GM12878 (cell line): Measurements from ENCODE around the gene SSBP2. TPM values are rescaled to one million over a fixed set of nuclear protein-coding genes. Genes with fewer than 3 reads are reported as not detected.

Experiments used
- ATAC-seq: fragments of 200-7000 bp; cut with Tn5 transposase; 3 replicates; pipeline ENCODE4 v1.9.1; 2020; ENCODE audit warnings: mild to moderate bottlenecking, moderate library complexity
- BruUV-seq: library from RNA; stranded (reverse); fragments of 400-500 nt; replicated peaks from 2 replicates; lab custom pipeline; 2021; lab: Mats Ljungman, UMichigan
- CTCF ChIA-PET: fragments of 300-600 bp; sonication (Branson Sonifier 250); formaldehyde crosslinking; extraction: SDS; loops from one replicate; lab custom pipeline; 2021; ENCODE audit warnings: inconsistent platforms; lab: Yijun Ruan, JAX
- POLR2A ChIA-PET: fragments of 350-600 bp; formaldehyde crosslinking; extraction: SDS; loops from one replicate; lab custom pipeline; 2021; ENCODE audit warnings: inconsistent platforms; lab: Charles Lee
- RAD21 ChIA-PET: fragments of 300-600 bp; sonication (Branson Sonifier 250); formaldehyde crosslinking; loops from one replicate; lab custom pipeline; 2023; ENCODE audit warnings: antibody characterized with exemption; ENCODE audit not compliant: unreplicated experiment; lab: Charles Lee
- SMC1A ChIA-PET: fragments of 300-600 bp; sonication (Branson Sonifier 250); formaldehyde crosslinking; loops from one replicate; lab custom pipeline; 2023; ENCODE audit not compliant: unreplicated experiment, uncharacterized antibody; lab: Charles Lee
- DNase-seq: peaks from one replicate; pipeline ENCODE4 v3.0.0-alpha.2; 2011; ENCODE audit warnings: low read depth, low spot score
- FAIRE-seq: peaks from 3 replicates; lab custom pipeline; 2011; peaks lifted over from hg19 to GRCh38; lab: Jason Lieb, UNC
- H2AFZ ChIP-seq: 2 replicates; pipeline ENCODE4 v1.6.0; 2011; ENCODE audit warnings: low read depth, low read length, control low read depth; ENCODE audit not compliant: control insufficient read depth
- H3K27ac ChIP-seq: 2 replicates; pipeline ENCODE4 v1.5.1; 2011; ENCODE audit warnings: control low read depth; ENCODE audit not compliant: control insufficient read depth, insufficient read depth
- H3K27me3 ChIP-seq, 2 experiments: replicated peaks in 1 of 2; 2 replicates each; pipeline versions ENCODE4 v1.6.0 to v1.6.1; 2011; ENCODE audit warnings: low read length in 1 of 2; ENCODE audit not compliant: control insufficient read depth in 2 of 2, insufficient read depth in 2 of 2
- H3K36me3 ChIP-seq, 2 experiments: 2 replicates each; pipeline ENCODE4 v1.5.1; 2011; ENCODE audit warnings: low read length in 1 of 2; ENCODE audit not compliant: control insufficient read depth in 2 of 2, insufficient read depth in 2 of 2
- H3K4me1 ChIP-seq: 2 replicates; pipeline ENCODE4 v1.6.1; 2011; ENCODE audit warnings: mild to moderate bottlenecking, low read length, moderate library complexity, mixed read lengths; ENCODE audit not compliant: control insufficient read depth, insufficient read depth
- H3K4me2 ChIP-seq: 2 replicates; pipeline ENCODE4 v1.6.0; 2011; ENCODE audit warnings: control low read depth; ENCODE audit not compliant: control insufficient read depth, insufficient read depth
- H3K4me3 ChIP-seq: fragments of 200-600 bp; sonication (generic); 2 replicates; pipeline ENCODE4 v1.5.1; 2016
- H3K79me2 ChIP-seq: 2 replicates; pipeline ENCODE4 v1.6.0; 2011; ENCODE audit warnings: low read length; ENCODE audit not compliant: control insufficient read depth, insufficient read depth
- H3K9ac ChIP-seq: 2 replicates; pipeline ENCODE4 v1.8.0; 2011; ENCODE audit warnings: low read length, control low read depth, mixed read lengths; ENCODE audit not compliant: control insufficient read depth, insufficient read depth
- H3K9me3 ChIP-seq: replicated peaks from 3 replicates; pipeline ENCODE4 v1.5.1; 2011; ENCODE audit warnings: mild to moderate bottlenecking, low read length; ENCODE audit not compliant: control insufficient read depth, insufficient read depth
- H4K20me1 ChIP-seq: 2 replicates; pipeline ENCODE4 v1.6.0; 2011; ENCODE audit not compliant: control insufficient read depth, insufficient read depth
- GABPA ChIP-seq: IDR thresholded peaks from 2 replicates; pipeline ENCODE4 v1.6.1; 2014; ENCODE audit warnings: antibody characterized with exemption, low read depth, mild to moderate bottlenecking, inconsistent platforms
- PML ChIP-seq: IDR thresholded peaks from 2 replicates; pipeline ENCODE4 v1.6.1; 2012; ENCODE audit warnings: low read length, inconsistent platforms
- STAT3 ChIP-seq: IDR thresholded peaks from 2 replicates; pipeline ENCODE4 v1.6.1; 2011; ENCODE audit warnings: low read depth, low read length, improper control_type of control experiment
- TARDBP ChIP-seq: IDR thresholded peaks from 2 replicates; pipeline ENCODE4 v1.6.1; 2016; ENCODE audit warnings: borderline replicate concordance
- TCF12 ChIP-seq: IDR thresholded peaks from 2 replicates; pipeline ENCODE4 v1.6.1; 2011; ENCODE audit warnings: low read depth, mild to moderate bottlenecking, low read length
- ZNF24 ChIP-seq: fragments of 450-650 bp; IDR thresholded peaks from 2 replicates; pipeline ENCODE4 v1.6.1; 2017; ENCODE audit warnings: antibody characterized with exemption, mild to moderate bottlenecking
- ZNF274 ChIP-seq: IDR thresholded peaks from one replicate; pipeline ENCODE4 v1.8.0; 2011; ENCODE audit not compliant: insufficient read length, insufficient read depth
- ZNF622 ChIP-seq: fragments of 450-650 bp; IDR thresholded peaks from 2 replicates; pipeline ENCODE4 v1.6.1; 2017; ENCODE audit warnings: mild to moderate bottlenecking, inconsistent platforms
- ZZZ3 ChIP-seq: IDR thresholded peaks from 2 replicates; pipeline ENCODE4 v1.6.1; 2011; ENCODE audit warnings: low read depth; ENCODE audit not compliant: control insufficient read depth, insufficient read length
- WGBS: methylation state at CpG from one replicate; pipeline ENCODE4 v1.1.6; 2016; ENCODE audit warnings: low lambda C conversion rate; ENCODE audit not compliant: insufficient replicate concordance, insufficient coverage; ENCODE audit errors: missing lambda C conversion rate; 5-methylcytosine and 5-hydroxymethylcytosine counted together
- in situ Hi-C: fragments of 300-500 bp; cut with MboI; formaldehyde crosslinking; loops from 9 replicates; pipeline ENCODE4 v1.14.3; 2018; ENCODE audit warnings: mixed read lengths
- intact Hi-C: fragments of 100-400 bp; cut with micrococcal nuclease; formaldehyde crosslinking; loops from one replicate; pipeline ENCODE4 v1.14.2; 2022; ENCODE audit not compliant: unreplicated experiment
- polyA plus RNA-seq, 11 experiments: library from polyadenylated mRNA; depleted of rRNA in 4 of 11; unstranded in 6 of 11; stranded (reverse) in 5 of 11; fragments of >200 nt; fragmentation: Nextera tagmentation in 4 of 11; fragmentation: Illumina TruSeq in 1 of 11; extraction: Ambion mirVana in 4 of 11; extraction: Trizol in 1 of 11; gene quantifications; 1 replicate in 1 of 11; 2 replicates in 10 of 11; pipeline versions ENCODE4 v1.2.1 to v1.2.3, GENCODE V29; 2011 to 2016; ENCODE audit warnings: inconsistent platforms in 2 of 11, missing spikeins in 2 of 11, low read depth in 1 of 11
- total RNA-seq, 4 experiments: library from RNA; depleted of rRNA in 3 of 4; stranded (reverse); fragments of >200 nt in 3 of 4; fragmentation: Illumina TruSeq in 1 of 4; extraction: Trizol in 1 of 4; gene quantifications; 2 replicates each; pipeline versions ENCODE4 v1.2.1 to v1.2.3, GENCODE V29; 2013 to 2021
- TF ChIP-seq, protein P1 (sequence below): fragments of 450-650 bp; IDR thresholded peaks from 2 replicates; pipeline ENCODE4 v1.6.1; 2018; ENCODE audit warnings: mild to moderate bottlenecking, low read depth, moderate library complexity; ENCODE audit not compliant: partially characterized antibody

The SSBP2 gene
- total and polyA plus RNA-seq, 10 of the 15 experiments (the other 5 are each of a cell fraction or from before 2014, with no cell fraction given) = 52.2 to 132 (median 110) TPM

- no peaks in the 10 kb centered on the region for H3K9me3 ChIP-seq
- H3K4me2 ChIP-seq = no peak overlapping the region
- RAD21 ChIA-PET = no interaction called here
- ATAC-seq (no peak), FAIRE-seq (no peak), DNase-seq (no peak)
- SMC1A ChIA-PET = no interaction called here
- CTCF ChIA-PET = interaction anchor here (1.8 kb wide), 1 partner anchor 9 kb away, joined by 4 read pairs; no protein-coding TSS in a partner anchor
- no peak overlapping the region for H3K4me3 ChIP-seq
- H3K4me1 ChIP-seq = peaks cover 3% of the 10 kb centered on the region; the same call in 1 of the 2 replicates
- H3K27me3 ChIP-seq = no peaks in the 10 kb centered on the region
- intact Hi-C loops = no loop called here
- no peaks in the 10 kb centered on the region; a peak in 1 of 4 replicates for H3K36me3 ChIP-seq
- in situ Hi-C loops = no loop called here
- WGBS = 100% methylated on average over 1 of the region's 1 CpG
- POLR2A ChIA-PET = no interaction called here
- H3K27ac ChIP-seq = no peak overlapping the region
- no TSS peak for BruUV-seq
- H4K20me1 ChIP-seq = no peaks in the 10 kb centered on the region
- H3K9ac ChIP-seq = no peak overlapping the region
- peak; percentile 62; the same call in 1 of the 2 replicates for TF ChIP-seq ZNF24
- no peak for TF ChIP-seq ZNF622
- TF ChIP-seq, protein P1, sequence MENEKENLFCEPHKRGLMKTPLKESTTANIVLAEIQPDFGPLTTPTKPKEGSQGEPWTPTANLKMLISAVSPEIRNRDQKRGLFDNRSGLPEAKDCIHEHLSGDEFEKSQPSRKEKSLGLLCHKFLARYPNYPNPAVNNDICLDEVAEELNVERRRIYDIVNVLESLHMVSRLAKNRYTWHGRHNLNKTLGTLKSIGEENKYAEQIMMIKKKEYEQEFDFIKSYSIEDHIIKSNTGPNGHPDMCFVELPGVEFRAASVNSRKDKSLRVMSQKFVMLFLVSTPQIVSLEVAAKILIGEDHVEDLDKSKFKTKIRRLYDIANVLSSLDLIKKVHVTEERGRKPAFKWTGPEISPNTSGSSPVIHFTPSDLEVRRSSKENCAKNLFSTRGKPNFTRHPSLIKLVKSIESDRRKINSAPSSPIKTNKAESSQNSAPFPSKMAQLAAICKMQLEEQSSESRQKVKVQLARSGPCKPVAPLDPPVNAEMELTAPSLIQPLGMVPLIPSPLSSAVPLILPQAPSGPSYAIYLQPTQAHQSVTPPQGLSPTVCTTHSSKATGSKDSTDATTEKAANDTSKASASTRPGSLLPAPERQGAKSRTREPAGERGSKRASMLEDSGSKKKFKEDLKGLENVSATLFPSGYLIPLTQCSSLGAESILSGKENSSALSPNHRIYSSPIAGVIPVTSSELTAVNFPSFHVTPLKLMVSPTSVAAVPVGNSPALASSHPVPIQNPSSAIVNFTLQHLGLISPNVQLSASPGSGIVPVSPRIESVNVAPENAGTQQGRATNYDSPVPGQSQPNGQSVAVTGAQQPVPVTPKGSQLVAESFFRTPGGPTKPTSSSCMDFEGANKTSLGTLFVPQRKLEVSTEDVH = no peak
- TF ChIP-seq, all 136 proteins: peak for 1
- H3K79me2 ChIP-seq = peaks cover 64% of the 10 kb centered on the region
- H2AFZ ChIP-seq = no peak overlapping the region
These were observed 21.6 kb downstream of the SSBP2 start for GRCh38 chr5:81729276-81729675.

DNA sequence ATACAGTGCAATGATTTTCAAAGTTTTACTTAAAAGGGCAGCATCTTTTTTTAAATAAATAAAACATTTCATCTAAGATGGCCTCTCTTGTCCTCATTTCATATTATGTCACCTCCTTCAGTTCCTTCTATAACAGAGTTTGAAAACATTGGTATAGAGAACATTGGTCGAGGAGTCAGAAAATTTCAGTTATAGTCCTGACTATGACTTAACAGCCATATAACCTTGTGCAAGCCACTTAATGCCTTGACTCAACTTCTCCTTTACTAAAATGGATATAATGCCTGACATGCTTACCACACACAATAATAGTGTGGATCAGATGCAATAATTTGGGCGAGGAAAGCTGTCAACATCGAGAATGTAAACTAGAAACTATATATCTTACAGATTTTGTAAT, 22.6 kb downstream of the SSBP2 start:
- Histone ChIP-seq H4K20me1 (no peaks in the 10 kb centered on the region), H3K27me3 (no peaks in the 10 kb centered on the region), H3K4me1 (peaks cover 3% of the 10 kb centered on the region; the same call in 1 of the 2 replicates), H3K27ac (no peak overlapping the region)
- SMC1A ChIA-PET = interaction anchor here (0.6 to 1.0 kb wide), 2 partner anchors 8 to 10 kb away, joined by 3 to 4 read pairs; no protein-coding TSS in a partner anchor
- in situ Hi-C loops = no loop called here
- TF ChIP-seq PML = no peak
- no peak for TF ChIP-seq ZZZ3
- TF ChIP-seq TARDBP = no peak
- no peak for TF ChIP-seq STAT3
- TF ChIP-seq TCF12 = no peak
- no peak for TF ChIP-seq GABPA
- TF ChIP-seq ZNF274 = no peak
- TF ChIP-seq, all 136 proteins: peak for 0
- 99% methylated on average over 3 of the region's 3 CpGs for WGBS
- Histone ChIP-seq H3K79me2 (peaks cover 65% of the 10 kb centered on the region), H3K36me3 (no peaks in the 10 kb centered on the region; a peak in 1 of 4 replicates), H2AFZ (no peak overlapping the region), H3K9me3 (no peaks in the 10 kb centered on the region), H3K9ac (no peak overlapping the region), H3K4me2 (no peak overlapping the region), H3K4me3 (no peak overlapping the region)
- intact Hi-C loops = no loop called here
- FAIRE-seq = no peak
- CTCF ChIA-PET = no interaction called here
- no peak for ATAC-seq
- no peak for DNase-seq
- no TSS peak for BruUV-seq
- RAD21 ChIA-PET = no interaction called here
- POLR2A ChIA-PET = no interaction called here
